H9 (cell line): ENCODE measurements around the gene ZNF641. TPM values are rescaled to one million over a fixed set of nuclear protein-coding genes. Genes with fewer than 3 reads are reported as not detected.

Experiments
- DNase-seq: peaks from one replicate; pipeline ENCODE4 v3.0.0-alpha.2; 2017
- H2AFZ ChIP-seq: one replicate; pipeline ENCODE4 v1.6.1; 2013; ENCODE audit warnings: mild to moderate bottlenecking, low read length, control low read depth, moderate library complexity
- H2AK5ac ChIP-seq: 2 replicates; pipeline ENCODE4 v1.6.1; 2013; ENCODE audit warnings: low read length, control low read depth, mixed read lengths; ENCODE audit not compliant: insufficient read length
- H2BK120ac ChIP-seq: one replicate; pipeline ENCODE4 v1.6.1; 2013; ENCODE audit warnings: low read depth, mild to moderate bottlenecking, low read length, control low read depth, inconsistent platforms; ENCODE audit not compliant: poor library complexity, severe bottlenecking
- H2BK12ac ChIP-seq: 2 replicates; pipeline ENCODE4 v1.6.1; 2013; ENCODE audit warnings: low read length, control low read depth, mixed read lengths, low read depth; ENCODE audit not compliant: insufficient read length
- H2BK15ac ChIP-seq: 2 replicates; pipeline ENCODE4 v1.6.1; 2013; ENCODE audit warnings: low read depth, low read length, control low read depth
- H2BK20ac ChIP-seq: one replicate; pipeline ENCODE4 v1.6.1; 2013; ENCODE audit warnings: low read depth, mild to moderate bottlenecking, low read length, control low read depth, inconsistent platforms; ENCODE audit not compliant: poor library complexity, severe bottlenecking
- H2BK5ac ChIP-seq: 2 replicates; pipeline ENCODE4 v1.6.1; 2013; ENCODE audit warnings: low read length, control low read depth, mixed read lengths; ENCODE audit not compliant: insufficient read length
- H3K14ac ChIP-seq: 2 replicates; pipeline ENCODE4 v1.6.1; 2013; ENCODE audit warnings: low read length, control low read depth; ENCODE audit not compliant: insufficient read depth
- H3K18ac ChIP-seq: 2 replicates; pipeline ENCODE4 v1.6.1; 2013; ENCODE audit warnings: low read depth, mild to moderate bottlenecking, mixed read lengths, low read length, control low read depth; ENCODE audit not compliant: insufficient read length
- H3K23ac ChIP-seq: 2 replicates; pipeline ENCODE4 v1.6.1; 2013; ENCODE audit warnings: low read length, control low read depth, mixed read lengths, low read depth; ENCODE audit not compliant: insufficient read length
- H3K23me2 ChIP-seq: 2 replicates; pipeline ENCODE4 v1.6.1; 2013; ENCODE audit warnings: low read depth, mild to moderate bottlenecking, mixed read lengths, low read length, control low read depth; ENCODE audit not compliant: insufficient read length, poor library complexity, severe bottlenecking
- H3K27ac ChIP-seq: 2 replicates; pipeline ENCODE4 v1.5.1; 2013; ENCODE audit warnings: low read length, control low read depth, mixed read lengths, low read depth; ENCODE audit not compliant: insufficient read length
- H3K27me3 ChIP-seq: 2 replicates; pipeline ENCODE4 v1.6.1; 2013; ENCODE audit warnings: low read length, control low read depth, inconsistent platforms; ENCODE audit not compliant: insufficient read depth
- H3K4ac ChIP-seq: 2 replicates; pipeline ENCODE4 v1.6.1; 2013; ENCODE audit warnings: low read depth, mild to moderate bottlenecking, control low read depth, inconsistent platforms, low read length, moderate library complexity
- H3K4me1 ChIP-seq: 2 replicates; pipeline ENCODE4 v1.6.1; 2013; ENCODE audit warnings: low read length, control low read depth, inconsistent platforms; ENCODE audit not compliant: insufficient read depth
- H3K4me2 ChIP-seq: 2 replicates; pipeline ENCODE4 v1.6.1; 2013; ENCODE audit warnings: low read length, control low read depth, mixed read lengths; ENCODE audit not compliant: insufficient read length, insufficient read depth
- H3K56ac ChIP-seq: 2 replicates; pipeline ENCODE4 v1.6.1; 2013; ENCODE audit warnings: low read depth, mild to moderate bottlenecking, mixed read lengths, low read length, control low read depth; ENCODE audit not compliant: insufficient read length
- H3K79me1 ChIP-seq: 2 replicates; pipeline ENCODE4 v1.6.1; 2013; ENCODE audit warnings: low read depth, mild to moderate bottlenecking, moderate library complexity, low read length, control low read depth, inconsistent platforms; ENCODE audit not compliant: insufficient read depth, poor library complexity, severe bottlenecking
- H3K79me2 ChIP-seq: 2 replicates; pipeline ENCODE4 v1.6.1; 2013; ENCODE audit warnings: low read length, control low read depth, inconsistent platforms; ENCODE audit not compliant: insufficient read depth
- H3K9ac ChIP-seq: 2 replicates; pipeline ENCODE4 v1.6.1; 2013; ENCODE audit warnings: low read length, control low read depth, mixed read lengths; ENCODE audit not compliant: insufficient read length; ENCODE audit errors: extremely low read depth
- H3K9me3 ChIP-seq: one replicate; pipeline ENCODE4 v1.6.1; 2013; ENCODE audit warnings: low read depth, low read length, inconsistent platforms; ENCODE audit not compliant: control insufficient read depth
- H3T11ph ChIP-seq: one replicate; pipeline ENCODE4 v1.6.1; 2013; ENCODE audit warnings: mild to moderate bottlenecking, low read length, control low read depth, inconsistent platforms
- H4K20me1 ChIP-seq: one replicate; pipeline ENCODE4 v1.6.1; 2013; ENCODE audit not compliant: control insufficient read depth, insufficient read length, insufficient read depth
- H4K5ac ChIP-seq: 2 replicates; pipeline ENCODE4 v1.6.1; 2013; ENCODE audit warnings: low read depth, mild to moderate bottlenecking, mixed read lengths, low read length, control low read depth; ENCODE audit not compliant: insufficient read length
- H4K8ac ChIP-seq: replicated peaks from 2 replicates; pipeline ENCODE4 v1.6.1; 2013; ENCODE audit warnings: low read length, control low read depth, mixed read lengths, low read depth; ENCODE audit not compliant: insufficient read length
- H4K91ac ChIP-seq: 2 replicates; pipeline ENCODE4 v1.6.1; 2013; ENCODE audit warnings: low read depth, mild to moderate bottlenecking, moderate library complexity, mixed read lengths, low read length, control low read depth; ENCODE audit not compliant: insufficient read length
- H3K27ac Mint-ChIP-seq, 3 experiments: 2 replicates in 2 of 3; 3 replicates in 1 of 3; pipeline ENCODE4 v1.8.0; 2020 to 2021; ENCODE audit warnings: mixed read lengths in 3 of 3, mild to moderate bottlenecking in 1 of 3, moderate library complexity in 1 of 3
- H3K27me3 Mint-ChIP-seq: 2 replicates; pipeline ENCODE4 v1.8.0; 2021; ENCODE audit warnings: low read depth, mild to moderate bottlenecking, moderate library complexity, mixed read lengths
- H3K36me3 Mint-ChIP-seq, 3 experiments: 2 replicates in 2 of 3; 3 replicates in 1 of 3; pipeline ENCODE4 v1.8.0; 2020 to 2021; ENCODE audit warnings: low read depth in 3 of 3, mixed read lengths in 3 of 3; ENCODE audit not compliant: insufficient read depth in 1 of 3
- H3K4me1 Mint-ChIP-seq, 2 experiments: 2 replicates each; pipeline ENCODE4 v1.8.0; 2020; ENCODE audit warnings: mixed read lengths in 2 of 2
- H3K4me3 Mint-ChIP-seq, 2 experiments: 2 replicates in 1 of 2; 3 replicates in 1 of 2; pipeline ENCODE4 v1.8.0; 2020 to 2021; ENCODE audit warnings: mild to moderate bottlenecking in 2 of 2, mixed read lengths in 2 of 2, moderate library complexity in 1 of 2
- H3K9me3 Mint-ChIP-seq, 2 experiments: 2 replicates in 1 of 2; 3 replicates in 1 of 2; pipeline ENCODE4 v1.8.0; 2020; ENCODE audit warnings: mild to moderate bottlenecking in 2 of 2, mixed read lengths in 2 of 2, moderate library complexity in 1 of 2
- WGBS: extraction: QIAGEN DNeasy Blood & Tissue Kit; methylation state at CpG from one replicate; pipeline ENCODE4 v1.1.7; 2013; ENCODE audit warnings: missing lambda C conversion rate, low lambda C conversion rate, mixed read lengths; ENCODE audit not compliant: insufficient read length; ENCODE audit errors: extremely low coverage; 5-methylcytosine and 5-hydroxymethylcytosine counted together
- total RNA-seq: library from RNA; stranded (reverse); gene quantifications from 2 replicates; pipeline ENCODE4 v1.2.1, GENCODE V29; 2021
- TF ChIP-seq, protein P1 (sequence below): fragments of 200-600 bp; sonication (generic); conservative IDR thresholded peaks from 3 replicates; pipeline ENCODE4 v1.8.0; 2021; ENCODE audit warnings: antibody characterized with exemption, mild to moderate bottlenecking

Gene ZNF641
- total RNA-seq, 1 experiment from 2014 or later: 8.5 TPM

GRCh38 chr12:48380596-48380995 lies 29.9 kb upstream of the ZNF641 start:
- WGBS: no CpG with 5 or more reads among the region's 1 CpG
- H3K27ac Mint-ChIP-seq: no peak overlapping the region
- H4K8ac ChIP-seq: no peak overlapping the region
- H3T11ph ChIP-seq: no peak overlapping the region
- no peak overlapping the region for H2BK120ac ChIP-seq
- H3K79me2 ChIP-seq: no peaks in the 10 kb centered on the region
- no peak overlapping the region for H3K14ac ChIP-seq
- no peak overlapping the region for H3K4ac ChIP-seq
- H3K18ac ChIP-seq: no peak overlapping the region
- DNase-seq: no peak
- no peak overlapping the region for H3K4me3 Mint-ChIP-seq
- no peak overlapping the region for H3K27ac ChIP-seq
- H4K20me1 ChIP-seq: no peaks in the 10 kb centered on the region
- H4K91ac ChIP-seq: no peak overlapping the region
- no peak overlapping the region for H2AFZ ChIP-seq
- H3K27me3 Mint-ChIP-seq: peaks cover 24% of the 10 kb centered on the region
- H3K4me2 ChIP-seq: no peak overlapping the region
- H2BK5ac ChIP-seq: no peak overlapping the region
- H3K4me1 ChIP-seq: no peaks in the 10 kb centered on the region
- no peaks in the 10 kb centered on the region for H3K36me3 Mint-ChIP-seq
- H3K23ac ChIP-seq: no peak overlapping the region
- H3K56ac ChIP-seq: no peak overlapping the region
- H3K4me1 Mint-ChIP-seq: no peaks in the 10 kb centered on the region
- no peak overlapping the region for H2BK20ac ChIP-seq
- H3K79me1 ChIP-seq: no peaks in the 10 kb centered on the region
- TF ChIP-seq, protein P1, sequence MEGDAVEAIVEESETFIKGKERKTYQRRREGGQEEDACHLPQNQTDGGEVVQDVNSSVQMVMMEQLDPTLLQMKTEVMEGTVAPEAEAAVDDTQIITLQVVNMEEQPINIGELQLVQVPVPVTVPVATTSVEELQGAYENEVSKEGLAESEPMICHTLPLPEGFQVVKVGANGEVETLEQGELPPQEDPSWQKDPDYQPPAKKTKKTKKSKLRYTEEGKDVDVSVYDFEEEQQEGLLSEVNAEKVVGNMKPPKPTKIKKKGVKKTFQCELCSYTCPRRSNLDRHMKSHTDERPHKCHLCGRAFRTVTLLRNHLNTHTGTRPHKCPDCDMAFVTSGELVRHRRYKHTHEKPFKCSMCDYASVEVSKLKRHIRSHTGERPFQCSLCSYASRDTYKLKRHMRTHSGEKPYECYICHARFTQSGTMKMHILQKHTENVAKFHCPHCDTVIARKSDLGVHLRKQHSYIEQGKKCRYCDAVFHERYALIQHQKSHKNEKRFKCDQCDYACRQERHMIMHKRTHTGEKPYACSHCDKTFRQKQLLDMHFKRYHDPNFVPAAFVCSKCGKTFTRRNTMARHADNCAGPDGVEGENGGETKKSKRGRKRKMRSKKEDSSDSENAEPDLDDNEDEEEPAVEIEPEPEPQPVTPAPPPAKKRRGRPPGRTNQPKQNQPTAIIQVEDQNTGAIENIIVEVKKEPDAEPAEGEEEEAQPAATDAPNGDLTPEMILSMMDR: no peak
- no peak overlapping the region for H3K9ac ChIP-seq
- no peaks in the 10 kb centered on the region for H3K9me3 ChIP-seq
- H3K9me3 Mint-ChIP-seq: peaks cover 3 to 76% of the 10 kb centered on the region in 2 experiments; a peak in 4 of 5 replicates
- no peak overlapping the region for H2BK12ac ChIP-seq
- no peak overlapping the region for H2BK15ac ChIP-seq
- no peak overlapping the region for H2AK5ac ChIP-seq
- no peaks in the 10 kb centered on the region for H3K27me3 ChIP-seq
- H4K5ac ChIP-seq: no peak overlapping the region
- no peaks in the 10 kb centered on the region for H3K23me2 ChIP-seq
